ENCODE results near the gene RPE65.

- TF ChIP-seq, protein P1, sequence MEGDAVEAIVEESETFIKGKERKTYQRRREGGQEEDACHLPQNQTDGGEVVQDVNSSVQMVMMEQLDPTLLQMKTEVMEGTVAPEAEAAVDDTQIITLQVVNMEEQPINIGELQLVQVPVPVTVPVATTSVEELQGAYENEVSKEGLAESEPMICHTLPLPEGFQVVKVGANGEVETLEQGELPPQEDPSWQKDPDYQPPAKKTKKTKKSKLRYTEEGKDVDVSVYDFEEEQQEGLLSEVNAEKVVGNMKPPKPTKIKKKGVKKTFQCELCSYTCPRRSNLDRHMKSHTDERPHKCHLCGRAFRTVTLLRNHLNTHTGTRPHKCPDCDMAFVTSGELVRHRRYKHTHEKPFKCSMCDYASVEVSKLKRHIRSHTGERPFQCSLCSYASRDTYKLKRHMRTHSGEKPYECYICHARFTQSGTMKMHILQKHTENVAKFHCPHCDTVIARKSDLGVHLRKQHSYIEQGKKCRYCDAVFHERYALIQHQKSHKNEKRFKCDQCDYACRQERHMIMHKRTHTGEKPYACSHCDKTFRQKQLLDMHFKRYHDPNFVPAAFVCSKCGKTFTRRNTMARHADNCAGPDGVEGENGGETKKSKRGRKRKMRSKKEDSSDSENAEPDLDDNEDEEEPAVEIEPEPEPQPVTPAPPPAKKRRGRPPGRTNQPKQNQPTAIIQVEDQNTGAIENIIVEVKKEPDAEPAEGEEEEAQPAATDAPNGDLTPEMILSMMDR (IDR thresholded peaks at IDR 0.05) = no peak
- TF ChIP-seq POLR2A (IDR thresholded peaks at IDR 0.05) = no peak
These were observed 43.4 kb upstream of the RPE65 start for GRCh38 chr1:68493193-68493592.
